ENCODE measurements around the gene FFAR3. TPM values are rescaled to one million over a fixed set of nuclear protein-coding genes. Genes with fewer than 3 reads are reported as not detected.
A peak's percentile ranks its signal among the peaks of the same experiment; 100 is the strongest.

FFAR3 gene
- total and polyA plus RNA-seq, 2 of the 13 experiments (the other 11 are each of a cell fraction or from before 2014, with no cell fraction given) = not detected

DNA sequence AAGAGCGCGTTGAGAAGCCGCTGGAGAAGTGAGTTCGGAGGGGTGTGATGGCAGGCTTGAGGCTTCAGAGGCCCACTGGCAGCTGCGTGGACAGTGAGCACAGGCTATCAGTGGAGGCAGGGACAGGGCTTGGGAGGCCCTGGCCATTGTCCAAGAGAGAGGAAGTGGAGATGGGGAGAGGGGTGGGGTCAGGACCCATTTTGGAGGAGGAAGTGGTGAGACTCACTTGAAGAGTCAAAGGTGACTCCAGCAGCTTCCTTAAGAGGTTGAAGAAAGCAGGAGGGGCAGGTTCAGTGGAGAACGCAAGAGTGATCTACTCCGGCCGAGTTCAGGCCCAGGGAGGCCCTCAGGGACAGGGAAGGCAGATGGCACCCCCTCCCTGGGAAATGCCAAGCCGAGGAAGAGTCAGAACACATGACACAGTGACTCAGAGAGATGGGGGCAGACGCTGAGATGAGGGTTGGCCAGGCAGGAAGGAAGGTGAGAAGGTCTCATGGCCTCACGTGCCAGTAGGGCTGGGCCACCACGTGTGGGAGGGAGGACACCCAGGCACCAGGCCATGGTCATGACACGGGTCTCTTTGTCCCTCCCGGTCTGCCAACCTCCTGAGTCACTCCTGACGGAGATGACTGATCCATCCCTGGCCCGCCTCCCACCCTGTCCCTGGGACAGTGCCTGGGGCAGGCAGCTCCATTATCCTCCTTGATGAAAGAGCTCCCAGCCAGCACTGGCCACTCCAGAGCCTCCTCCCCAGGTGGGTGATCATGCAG is 39.4 kb upstream of the FFAR3 start (continued):
- TF ChIP-seq ZSCAN30 (CRISPR knock-in tag; IDR thresholded peaks at IDR 0.05) (no peak), ZNF570 (CRISPR knock-in tag; IDR thresholded peaks at IDR 0.05; ENCODE audit: borderline replicate concordance) (no peak), MAF1 (CRISPR knock-in tag; IDR thresholded peaks at IDR 0.05; ENCODE audit: borderline replicate concordance) (no peak), ZBTB3 (CRISPR knock-in tag; IDR thresholded peaks at IDR 0.05; ENCODE audit: borderline replicate concordance, low read depth) (no peak), ZMYM3 (CRISPR knock-in tag; IDR thresholded peaks at IDR 0.05) (no peak), PAF1 (CRISPR knock-in tag; IDR thresholded peaks at IDR 0.05) (no peak), EEA1 (CRISPR knock-in tag; IDR thresholded peaks at IDR 0.05; ENCODE audit: borderline replicate concordance) (no peak), KLF13 (CRISPR knock-in tag; IDR thresholded peaks at IDR 0.05) (no peak), SAP130 (CRISPR knock-in tag; IDR thresholded peaks at IDR 0.05; ENCODE audit: low read depth) (peak; percentile 78)
- TF ChIP-seq, protein P1, sequence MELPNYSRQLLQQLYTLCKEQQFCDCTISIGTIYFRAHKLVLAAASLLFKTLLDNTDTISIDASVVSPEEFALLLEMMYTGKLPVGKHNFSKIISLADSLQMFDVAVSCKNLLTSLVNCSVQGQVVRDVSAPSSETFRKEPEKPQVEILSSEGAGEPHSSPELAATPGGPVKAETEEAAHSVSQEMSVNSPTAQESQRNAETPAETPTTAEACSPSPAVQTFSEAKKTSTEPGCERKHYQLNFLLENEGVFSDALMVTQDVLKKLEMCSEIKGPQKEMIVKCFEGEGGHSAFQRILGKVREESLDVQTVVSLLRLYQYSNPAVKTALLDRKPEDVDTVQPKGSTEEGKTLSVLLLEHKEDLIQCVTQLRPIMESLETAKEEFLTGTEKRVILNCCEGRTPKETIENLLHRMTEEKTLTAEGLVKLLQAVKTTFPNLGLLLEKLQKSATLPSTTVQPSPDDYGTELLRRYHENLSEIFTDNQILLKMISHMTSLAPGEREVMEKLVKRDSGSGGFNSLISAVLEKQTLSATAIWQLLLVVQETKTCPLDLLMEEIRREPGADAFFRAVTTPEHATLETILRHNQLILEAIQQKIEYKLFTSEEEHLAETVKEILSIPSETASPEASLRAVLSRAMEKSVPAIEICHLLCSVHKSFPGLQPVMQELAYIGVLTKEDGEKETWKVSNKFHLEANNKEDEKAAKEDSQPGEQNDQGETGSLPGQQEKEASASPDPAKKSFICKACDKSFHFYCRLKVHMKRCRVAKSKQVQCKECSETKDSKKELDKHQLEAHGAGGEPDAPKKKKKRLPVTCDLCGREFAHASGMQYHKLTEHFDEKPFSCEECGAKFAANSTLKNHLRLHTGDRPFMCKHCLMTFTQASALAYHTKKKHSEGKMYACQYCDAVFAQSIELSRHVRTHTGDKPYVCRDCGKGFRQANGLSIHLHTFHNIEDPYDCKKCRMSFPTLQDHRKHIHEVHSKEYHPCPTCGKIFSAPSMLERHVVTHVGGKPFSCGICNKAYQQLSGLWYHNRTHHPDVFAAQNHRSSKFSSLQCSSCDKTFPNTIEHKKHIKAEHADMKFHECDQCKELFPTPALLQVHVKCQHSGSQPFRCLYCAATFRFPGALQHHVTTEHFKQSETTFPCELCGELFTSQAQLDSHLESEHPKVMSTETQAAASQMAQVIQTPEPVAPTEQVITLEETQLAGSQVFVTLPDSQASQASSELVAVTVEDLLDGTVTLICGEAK (IDR thresholded peaks at IDR 0.05) = no peak
- TF ChIP-seq, protein P1 (CRISPR knock-in tag; IDR thresholded peaks at IDR 0.05) = no peak
- TF ChIP-seq, protein P2, sequence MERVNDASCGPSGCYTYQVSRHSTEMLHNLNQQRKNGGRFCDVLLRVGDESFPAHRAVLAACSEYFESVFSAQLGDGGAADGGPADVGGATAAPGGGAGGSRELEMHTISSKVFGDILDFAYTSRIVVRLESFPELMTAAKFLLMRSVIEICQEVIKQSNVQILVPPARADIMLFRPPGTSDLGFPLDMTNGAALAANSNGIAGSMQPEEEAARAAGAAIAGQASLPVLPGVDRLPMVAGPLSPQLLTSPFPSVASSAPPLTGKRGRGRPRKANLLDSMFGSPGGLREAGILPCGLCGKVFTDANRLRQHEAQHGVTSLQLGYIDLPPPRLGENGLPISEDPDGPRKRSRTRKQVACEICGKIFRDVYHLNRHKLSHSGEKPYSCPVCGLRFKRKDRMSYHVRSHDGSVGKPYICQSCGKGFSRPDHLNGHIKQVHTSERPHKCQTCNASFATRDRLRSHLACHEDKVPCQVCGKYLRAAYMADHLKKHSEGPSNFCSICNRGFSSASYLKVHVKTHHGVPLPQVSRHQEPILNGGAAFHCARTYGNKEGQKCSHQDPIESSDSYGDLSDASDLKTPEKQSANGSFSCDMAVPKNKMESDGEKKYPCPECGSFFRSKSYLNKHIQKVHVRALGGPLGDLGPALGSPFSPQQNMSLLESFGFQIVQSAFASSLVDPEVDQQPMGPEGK (CRISPR knock-in tag; IDR thresholded peaks at IDR 0.05) = peak; percentile 73; the same call in 1 of the 2 replicates
- TF ChIP-seq, protein P3, sequence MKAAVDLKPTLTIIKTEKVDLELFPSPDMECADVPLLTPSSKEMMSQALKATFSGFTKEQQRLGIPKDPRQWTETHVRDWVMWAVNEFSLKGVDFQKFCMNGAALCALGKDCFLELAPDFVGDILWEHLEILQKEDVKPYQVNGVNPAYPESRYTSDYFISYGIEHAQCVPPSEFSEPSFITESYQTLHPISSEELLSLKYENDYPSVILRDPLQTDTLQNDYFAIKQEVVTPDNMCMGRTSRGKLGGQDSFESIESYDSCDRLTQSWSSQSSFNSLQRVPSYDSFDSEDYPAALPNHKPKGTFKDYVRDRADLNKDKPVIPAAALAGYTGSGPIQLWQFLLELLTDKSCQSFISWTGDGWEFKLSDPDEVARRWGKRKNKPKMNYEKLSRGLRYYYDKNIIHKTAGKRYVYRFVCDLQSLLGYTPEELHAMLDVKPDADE (CRISPR knock-in tag; IDR thresholded peaks at IDR 0.05) = no peak
- TF ChIP-seq, protein P4, sequence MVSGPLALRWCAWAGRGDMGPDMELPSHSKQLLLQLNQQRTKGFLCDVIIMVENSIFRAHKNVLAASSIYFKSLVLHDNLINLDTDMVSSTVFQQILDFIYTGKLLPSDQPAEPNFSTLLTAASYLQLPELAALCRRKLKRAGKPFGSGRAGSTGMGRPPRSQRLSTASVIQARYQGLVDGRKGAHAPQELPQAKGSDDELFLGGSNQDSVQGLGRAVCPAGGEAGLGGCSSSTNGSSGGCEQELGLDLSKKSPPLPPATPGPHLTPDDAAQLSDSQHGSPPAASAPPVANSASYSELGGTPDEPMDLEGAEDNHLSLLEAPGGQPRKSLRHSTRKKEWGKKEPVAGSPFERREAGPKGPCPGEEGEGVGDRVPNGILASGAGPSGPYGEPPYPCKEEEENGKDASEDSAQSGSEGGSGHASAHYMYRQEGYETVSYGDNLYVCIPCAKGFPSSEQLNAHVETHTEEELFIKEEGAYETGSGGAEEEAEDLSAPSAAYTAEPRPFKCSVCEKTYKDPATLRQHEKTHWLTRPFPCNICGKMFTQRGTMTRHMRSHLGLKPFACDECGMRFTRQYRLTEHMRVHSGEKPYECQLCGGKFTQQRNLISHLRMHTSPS (CRISPR knock-in tag; IDR thresholded peaks at IDR 0.05; ENCODE audit: low read depth) = 0 out of 2 replicates have a peak, but pooled peaks have one; percentile 37
